Type B pancreatic cell (in vitro differentiated cells): Measurements from ENCODE around the gene BCL2L14. TPM values are rescaled to one million over a fixed set of nuclear protein-coding genes. Genes with fewer than 3 reads are reported as not detected.

Experiments used
- DNase-seq: peaks from one replicate; pipeline ENCODE4 v3.0.0; 2021; ENCODE audit warnings: mixed read lengths; ENCODE audit not compliant: unreplicated experiment; ENCODE audit errors: extremely low spot score
- H3K27ac Mint-ChIP-seq: 2 replicates; pipeline ENCODE4 v1.8.0; 2021; ENCODE audit warnings: mild to moderate bottlenecking, mixed read lengths
- H3K27me3 Mint-ChIP-seq: 2 replicates; pipeline ENCODE4 v1.8.0; 2021; ENCODE audit warnings: mixed read lengths
- H3K36me3 Mint-ChIP-seq: 2 replicates; pipeline ENCODE4 v1.8.0; 2021; ENCODE audit warnings: mixed read lengths
- H3K4me1 Mint-ChIP-seq: one replicate; pipeline ENCODE4 v1.8.0; 2021; ENCODE audit warnings: mixed read lengths; ENCODE audit not compliant: unreplicated experiment
- H3K4me3 Mint-ChIP-seq: 2 replicates; pipeline ENCODE4 v1.8.0; 2021; ENCODE audit warnings: mild to moderate bottlenecking, mixed read lengths
- H3K9me3 Mint-ChIP-seq: 2 replicates; pipeline ENCODE4 v1.8.0; 2021; ENCODE audit warnings: mixed read lengths
- CTCF ChIP-seq: fragments of 200-600 bp; sonication (generic); conservative IDR thresholded peaks from 2 replicates; pipeline ENCODE4 v1.5.0; 2021; ENCODE audit warnings: antibody characterized with exemption, mild to moderate bottlenecking
- total RNA-seq: library from RNA; stranded (reverse); gene quantifications from 2 replicates; pipeline ENCODE4 v1.2.1, GENCODE V29; 2021; ENCODE audit warnings: low replicate concordance

BCL2L14 gene
- total RNA-seq, 1 donor from 2014 or later: 3.3 TPM

DNA sequence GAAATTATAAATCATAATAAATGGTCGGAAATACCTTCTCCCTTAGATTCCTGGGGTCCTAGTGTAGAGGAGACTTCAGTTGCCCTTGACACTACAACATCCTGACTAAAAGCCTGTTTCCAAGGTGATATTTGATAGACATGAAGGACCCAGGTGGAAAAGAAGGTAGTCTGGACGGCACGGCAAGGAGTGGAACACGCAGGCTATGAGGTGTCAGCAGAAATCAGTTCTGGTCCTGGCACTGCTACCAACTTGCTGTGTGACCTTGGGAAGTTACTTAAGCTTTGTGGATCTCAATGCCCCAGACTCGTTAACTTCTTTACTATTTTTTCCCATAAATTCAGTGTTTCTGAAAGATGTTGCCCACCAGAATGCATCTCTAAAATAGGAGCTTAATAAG lies 36.9 kb upstream of the BCL2L14 start:
- DNase-seq: no peak

DNA sequence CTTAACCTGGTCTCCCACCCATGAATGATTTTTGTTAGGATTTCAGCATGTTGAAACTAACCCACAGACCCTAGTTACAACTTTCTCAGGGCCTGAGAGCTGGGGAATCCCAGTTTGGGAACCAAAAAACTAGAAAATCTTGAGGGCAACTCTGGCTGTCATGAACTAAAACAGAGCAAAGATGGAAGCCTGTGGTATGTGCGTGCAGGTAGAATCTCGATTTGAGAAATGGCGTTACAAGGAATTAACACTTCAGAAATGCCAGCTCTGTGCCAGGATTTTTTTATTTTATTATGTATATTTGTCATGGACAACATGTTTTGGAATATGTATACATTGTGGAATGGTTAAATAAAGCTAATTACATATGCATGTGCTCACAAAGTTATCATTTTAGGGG lies 36.4 kb upstream of the BCL2L14 start:
- H3K27me3 Mint-ChIP-seq: peaks cover 9% of the 10 kb centered on the region
- H3K4me1 Mint-ChIP-seq: peaks cover 4% of the 10 kb centered on the region
- H3K4me3 Mint-ChIP-seq: no peak overlapping the region
- TF ChIP-seq CTCF: no peak
- DNase-seq: no peak
- no peaks in the 10 kb centered on the region for H3K36me3 Mint-ChIP-seq
- peaks cover 5% of the 10 kb centered on the region for H3K9me3 Mint-ChIP-seq
- H3K27ac Mint-ChIP-seq: no peak overlapping the region

More for the DNA sequence above, 36.9 kb upstream of the BCL2L14 start:
- Mint-ChIP-seq H3K4me1 (peaks cover 4% of the 10 kb centered on the region), H3K27me3 (peaks cover 9% of the 10 kb centered on the region), H3K36me3 (no peaks in the 10 kb centered on the region), H3K27ac (peak overlapping the region; percentile 57), H3K4me3 (no peak overlapping the region), H3K9me3 (peaks cover 5% of the 10 kb centered on the region)
- TF ChIP-seq CTCF: no peak

DNA sequence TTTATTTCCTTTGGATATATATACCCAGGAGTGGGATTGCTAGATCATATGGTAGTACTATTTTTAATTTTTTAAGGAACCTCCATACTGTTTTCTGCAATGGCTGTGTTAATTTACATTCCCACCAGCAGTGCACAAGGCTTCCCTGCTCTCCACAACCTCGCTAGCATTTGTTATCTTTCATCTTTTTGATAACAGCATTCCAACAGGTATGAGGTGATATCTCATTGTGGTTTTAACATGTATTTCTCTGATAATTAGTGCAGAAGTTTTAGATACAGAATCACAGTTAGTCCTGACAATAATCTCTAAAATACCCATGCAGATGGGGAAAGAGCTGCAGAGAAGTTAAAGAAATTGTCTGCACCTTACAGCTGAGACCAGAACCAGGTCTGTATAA lies 35.5 kb upstream of the BCL2L14 start:
- TF ChIP-seq CTCF: no peak
- Mint-ChIP-seq H3K27me3 (peaks cover 9% of the 10 kb centered on the region), H3K9me3 (peaks cover 5% of the 10 kb centered on the region), H3K4me1 (peaks cover 4% of the 10 kb centered on the region), H3K27ac (no peak overlapping the region), H3K36me3 (no peaks in the 10 kb centered on the region), H3K4me3 (no peak overlapping the region)
- DNase-seq: no peak

- peaks cover 5% of the 10 kb centered on the region for H3K9me3 Mint-ChIP-seq
- no peaks in the 10 kb centered on the region for H3K36me3 Mint-ChIP-seq
- no peak overlapping the region for H3K27ac Mint-ChIP-seq
- no peak for DNase-seq
- H3K27me3 Mint-ChIP-seq: peaks cover 7% of the 10 kb centered on the region
- H3K4me3 Mint-ChIP-seq: no peak overlapping the region
- TF ChIP-seq CTCF: no peak
- peaks cover 4% of the 10 kb centered on the region for H3K4me1 Mint-ChIP-seq
Measured at GRCh38 chr12:12036901-12037300, 33.8 kb upstream of the BCL2L14 start.

- Mint-ChIP-seq H3K4me3 (no peak overlapping the region), H3K9me3 (peaks cover 5% of the 10 kb centered on the region), H3K36me3 (no peaks in the 10 kb centered on the region), H3K27ac (peak overlapping the region; percentile 54), H3K27me3 (peaks cover under 1% of the 10 kb centered on the region), H3K4me1 (no peaks in the 10 kb centered on the region)
- DNase-seq: no peak
- no peak for TF ChIP-seq CTCF
Measured at GRCh38 chr12:12039897-12040296, 30.8 kb upstream of the BCL2L14 start.

DNA sequence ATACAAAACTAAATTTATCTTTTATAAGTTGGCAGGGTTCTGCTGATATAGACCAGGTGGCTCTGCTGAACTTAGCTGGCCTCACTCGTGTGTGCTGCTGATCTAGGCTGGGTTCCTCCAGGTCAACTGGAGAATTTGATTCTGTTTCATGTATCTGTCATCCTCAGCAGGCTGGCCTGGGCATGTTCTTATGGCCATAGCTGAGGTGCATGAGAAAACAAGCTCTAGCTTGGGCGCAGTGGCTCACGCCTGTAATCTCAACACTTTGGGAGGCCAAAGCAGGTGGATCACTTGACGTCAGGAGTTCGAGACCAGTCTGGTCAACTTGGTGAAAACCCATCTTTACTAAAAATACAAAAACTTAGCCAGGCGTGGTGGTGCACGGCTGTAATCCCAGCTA lies 24.3 kb upstream of the BCL2L14 start:
- Mint-ChIP-seq H3K36me3 (no peaks in the 10 kb centered on the region), H3K9me3 (peaks cover 4% of the 10 kb centered on the region), H3K4me3 (no peak overlapping the region), H3K27ac (no peak overlapping the region), H3K4me1 (no peaks in the 10 kb centered on the region), H3K27me3 (no peaks in the 10 kb centered on the region)
- DNase-seq: no peak
- TF ChIP-seq CTCF: no peak
